H1 (cell line): ENCODE measurements around the gene CA10. TPM values are rescaled to one million over a fixed set of nuclear protein-coding genes. Genes with fewer than 3 reads are reported as not detected.
A peak's percentile ranks its signal among the peaks of the same experiment; 100 is the strongest.

ENCODE experiments used
- CTCF ChIA-PET: fragments of 300-600 bp; sonication (Branson Sonifier 250); formaldehyde crosslinking; loops from one replicate; lab custom pipeline; 2021; ENCODE audit not compliant: partially characterized antibody; lab: Charles Lee
- POLR2A ChIA-PET: fragments of 300-600 bp; sonication (Branson Sonifier 250); formaldehyde crosslinking; loops from one replicate; lab custom pipeline; 2021; ENCODE audit warnings: inconsistent platforms; ENCODE audit not compliant: partially characterized antibody; lab: Charles Lee
- DNase-seq, 2 experiments: peaks; one replicate each; pipeline versions ENCODE4 v3.0.0 to v3.0.0-alpha.2; 2010 to 2022; ENCODE audit warnings: low spot score in 2 of 2, low read depth in 1 of 2, mixed read lengths in 1 of 2
- FAIRE-seq: peaks from 2 replicates; lab custom pipeline; 2011; peaks lifted over from hg19 to GRCh38; lab: Jason Lieb, UNC
- H2AFZ ChIP-seq: 2 replicates; pipeline ENCODE4 v1.8.1; 2012; ENCODE audit warnings: low read length, inconsistent platforms
- H2AK5ac ChIP-seq: 2 replicates; pipeline ENCODE4 v1.6.1; 2013; ENCODE audit warnings: low read depth, low read length
- H2BK120ac ChIP-seq: replicated peaks from 2 replicates; pipeline ENCODE3; 2013; ENCODE audit warnings: low read depth, low read length, inconsistent platforms
- H2BK12ac ChIP-seq: 2 replicates; pipeline ENCODE4 v1.6.1; 2013; ENCODE audit warnings: low read depth, low read length
- H2BK15ac ChIP-seq: 2 replicates; pipeline ENCODE4 v1.6.1; 2013; ENCODE audit warnings: low read length
- H2BK20ac ChIP-seq: 2 replicates; pipeline ENCODE4 v1.6.1; 2013; ENCODE audit warnings: low read length
- H2BK5ac ChIP-seq: 2 replicates; pipeline ENCODE4 v1.6.1; 2013; ENCODE audit warnings: low read depth, low read length
- H3K14ac ChIP-seq: 2 replicates; pipeline ENCODE4 v1.6.1; 2013; ENCODE audit warnings: inconsistent platforms; ENCODE audit not compliant: insufficient read length
- H3K18ac ChIP-seq: 2 replicates; pipeline ENCODE4 v1.6.1; 2013; ENCODE audit warnings: low read length; ENCODE audit errors: extremely low read depth
- H3K23ac ChIP-seq: 2 replicates; pipeline ENCODE4 v1.6.1; 2013; ENCODE audit warnings: inconsistent platforms; ENCODE audit not compliant: insufficient read length
- H3K23me2 ChIP-seq: 2 replicates; pipeline ENCODE4 v1.6.1; 2013; ENCODE audit warnings: low read depth, low read length
- H3K27ac ChIP-seq: 2 replicates; pipeline ENCODE4 v1.6.1; 2011; ENCODE audit warnings: low read depth, low read length, inconsistent platforms
- H3K27me3 ChIP-seq, 4 experiments: replicated peaks in 1 of 4; 1 replicate in 1 of 4; 2 replicates in 3 of 4; pipeline versions ENCODE4 v1.6.1 to v1.8.1; 2011 to 2013; ENCODE audit warnings: low read length in 3 of 4, mild to moderate bottlenecking in 3 of 4, inconsistent platforms in 2 of 4, mixed read lengths in 2 of 4, moderate library complexity in 1 of 4; ENCODE audit not compliant: control insufficient read depth in 3 of 4, insufficient read depth in 3 of 4; ENCODE audit errors: extremely low read depth in 1 of 4
- H3K36me3 ChIP-seq, 4 experiments: 2 replicates each; pipeline versions ENCODE4 v1.6.1 to v1.8.1; 2011 to 2013; ENCODE audit warnings: mild to moderate bottlenecking in 4 of 4, low read length in 3 of 4, moderate library complexity in 2 of 4, control low read depth in 1 of 4, inconsistent platforms in 1 of 4; ENCODE audit not compliant: insufficient read depth in 4 of 4, control insufficient read depth in 2 of 4
- H3K4ac ChIP-seq: replicated peaks from 2 replicates; pipeline ENCODE3; 2013; ENCODE audit warnings: low read length, low read depth, mixed read lengths, inconsistent platforms; ENCODE audit not compliant: insufficient read length
- H3K4me1 ChIP-seq, 4 experiments: replicated peaks in 1 of 4; 1 replicate in 1 of 4; 2 replicates in 3 of 4; pipeline versions ENCODE4 v1.6.1 to v1.8.1; 2011 to 2013; ENCODE audit warnings: low read length in 3 of 4, inconsistent platforms in 2 of 4, mixed read lengths in 1 of 4; ENCODE audit not compliant: insufficient read depth in 4 of 4, control insufficient read depth in 3 of 4
- H3K4me2 ChIP-seq, 2 experiments: 2 replicates each; pipeline versions ENCODE4 v1.6.1 to v1.8.1; 2011 to 2013; ENCODE audit warnings: low read depth in 2 of 2, low read length in 2 of 2, control low read depth in 1 of 2, inconsistent platforms in 1 of 2, mild to moderate bottlenecking in 1 of 2; ENCODE audit not compliant: insufficient read depth in 1 of 2
- H3K4me3 ChIP-seq, 4 experiments: fragments of 200-600, 300-600 bp in 1 of 4; sonication (generic), shearing (Covaris generic), sonication (Bioruptor Twin) in 1 of 4; 2 replicates each; pipeline versions ENCODE4 v1.5.1 to v1.8.1; 2011 to 2016; ENCODE audit warnings: low read length in 4 of 4, low read depth in 3 of 4, control low read depth in 2 of 4, inconsistent platforms in 2 of 4, mild to moderate bottlenecking in 2 of 4, mixed read lengths in 1 of 4, moderate library complexity in 1 of 4; ENCODE audit not compliant: insufficient read depth in 2 of 4; ENCODE audit errors: extremely low read depth in 1 of 4
- H3K56ac ChIP-seq: replicated peaks from 2 replicates; pipeline ENCODE3; 2013; ENCODE audit warnings: low read depth, mild to moderate bottlenecking, mixed read lengths, low read length, inconsistent platforms; ENCODE audit not compliant: insufficient read length
- H3K79me1 ChIP-seq: 2 replicates; pipeline ENCODE4 v1.6.1; 2013; ENCODE audit warnings: low read depth, low read length, control low read depth
- H3K79me2 ChIP-seq, 2 experiments: 2 replicates each; pipeline versions ENCODE4 v1.6.1 to v1.8.1; 2012 to 2013; ENCODE audit warnings: low read length in 2 of 2, mild to moderate bottlenecking in 2 of 2, inconsistent platforms in 1 of 2; ENCODE audit not compliant: insufficient read depth in 2 of 2, control insufficient read depth in 1 of 2
- H3K9ac ChIP-seq, 4 experiments: replicated peaks in 1 of 4; 1 replicate in 1 of 4; 2 replicates in 3 of 4; pipeline versions ENCODE4 v1.6.1 to v1.8.1; 2011 to 2013; ENCODE audit warnings: low read depth in 3 of 4, low read length in 3 of 4, control low read depth in 2 of 4, mild to moderate bottlenecking in 2 of 4, moderate library complexity in 2 of 4, inconsistent platforms in 1 of 4; ENCODE audit errors: extremely low read depth in 1 of 4
- H3K9me3 ChIP-seq, 2 experiments: 2 replicates each; pipeline versions ENCODE4 v1.6.1 to v1.8.1; 2012 to 2013; ENCODE audit warnings: mild to moderate bottlenecking in 2 of 2, moderate library complexity in 2 of 2, control low read depth in 1 of 2, inconsistent platforms in 1 of 2, low read depth in 1 of 2, low read length in 1 of 2, mixed read lengths in 1 of 2; ENCODE audit not compliant: insufficient read depth in 2 of 2
- H4K20me1 ChIP-seq, 2 experiments: replicated peaks in 1 of 2; 2 replicates each; pipeline versions ENCODE3 to v1.8.1; 2011 to 2013; ENCODE audit warnings: inconsistent platforms in 2 of 2, low read length in 2 of 2, mild to moderate bottlenecking in 1 of 2; ENCODE audit not compliant: insufficient read depth in 2 of 2, control insufficient read depth in 1 of 2
- H4K5ac ChIP-seq: 2 replicates; pipeline ENCODE4 v1.6.1; 2013; ENCODE audit warnings: low read length, low read depth, mixed read lengths, inconsistent platforms; ENCODE audit not compliant: insufficient read length
- H4K8ac ChIP-seq: 2 replicates; pipeline ENCODE4 v1.8.0; 2013; ENCODE audit warnings: mild to moderate bottlenecking, moderate library complexity, low read length, inconsistent platforms; ENCODE audit not compliant: insufficient read depth; ENCODE audit errors: extremely low read depth
- H4K91ac ChIP-seq: replicated peaks from 2 replicates; pipeline ENCODE3; 2013; ENCODE audit warnings: low read length, mixed read lengths, inconsistent platforms; ENCODE audit not compliant: insufficient read length
- CBX5 ChIP-seq: fragments of 300-800, 300-1000 bp; sonication (generic); IDR thresholded peaks from 2 replicates; pipeline ENCODE4 v1.7.1; 2016; ENCODE audit warnings: antibody characterized with exemption, low read length, low read depth
- CTBP2 ChIP-seq: IDR thresholded peaks from 2 replicates; pipeline ENCODE4 v1.7.0; 2011; ENCODE audit warnings: borderline replicate concordance, mild to moderate bottlenecking, moderate library complexity, mixed read lengths, low read length; ENCODE audit not compliant: insufficient read depth, insufficient read length
- JUND ChIP-seq: IDR thresholded peaks from 2 replicates; pipeline ENCODE4 v1.6.1; 2011; ENCODE audit warnings: mild to moderate bottlenecking, improper control_type of control experiment, low read length
- MAFK ChIP-seq: IDR thresholded peaks from 2 replicates; pipeline ENCODE4 v1.6.1; 2012; ENCODE audit warnings: low read depth, mild to moderate bottlenecking, improper control_type of control experiment, low read length
- PHF8 ChIP-seq: fragments of 200-600 bp; sonication (generic); conservative IDR thresholded peaks from 2 replicates; pipeline ENCODE4 v1.7.1; 2012; ENCODE audit warnings: low read depth, mild to moderate bottlenecking, inconsistent platforms, low read length, moderate library complexity
- RXRA ChIP-seq: IDR thresholded peaks from 2 replicates; pipeline ENCODE4 v1.6.1; 2011; ENCODE audit warnings: low read depth, mild to moderate bottlenecking, low read length, moderate library complexity; ENCODE audit not compliant: insufficient read depth
- SIRT6 ChIP-seq: IDR thresholded peaks from one replicate; pipeline ENCODE4 v1.7.1; 2012; ENCODE audit warnings: low read length, inconsistent platforms
- TAF7 ChIP-seq: optimal IDR thresholded peaks from 2 replicates; pipeline ENCODE3; 2011; ENCODE audit warnings: low read depth, mild to moderate bottlenecking, inconsistent platforms, low read length, moderate library complexity, borderline replicate concordance
- WGBS, 2 experiments: shearing (Covaris generic) in 1 of 2; methylation state at CpG; one replicate each; pipeline versions ENCODE4 v1.1.6 to v1.1.7; 2013 to 2015; ENCODE audit warnings: low lambda C conversion rate in 2 of 2, mixed read lengths in 2 of 2, inconsistent platforms in 1 of 2, low coverage in 1 of 2, missing lambda C conversion rate in 1 of 2; ENCODE audit not compliant: insufficient replicate concordance in 2 of 2, insufficient coverage in 1 of 2, insufficient read length in 1 of 2; ENCODE audit errors: extremely low coverage in 1 of 2, missing lambda C conversion rate in 1 of 2; 5-methylcytosine and 5-hydroxymethylcytosine counted together
- polyA plus RNA-seq, 7 experiments: library from polyadenylated mRNA; depleted of rRNA in 3 of 7; stranded (reverse) in 5 of 7; unstranded in 2 of 7; fragments of >200 nt in 5 of 7; fragments of 200-250 nt in 2 of 7; gene quantifications; 1 replicate in 5 of 7; 2 replicates in 1 of 7; 4 replicates in 1 of 7; pipeline versions ENCODE4 v1.2.1 to v1.2.3, GENCODE V29; 2011 to 2013; ENCODE audit warnings: missing spikeins in 2 of 7, mixed read lengths in 2 of 7
- total RNA-seq: library from RNA; stranded (reverse); fragmentation: NEBNext Ultra II Directional; extraction: Animal tissue kit (Norgen Biotek cat#: 25700); gene quantifications from 2 replicates; pipeline ENCODE4 v1.2.1, GENCODE V29; 2021

CA10 gene
- total and polyA plus RNA-seq, 2 of the 8 experiments (the other 6 are each of a cell fraction or from before 2014, with no cell fraction given), result 0.60 to 0.63 TPM

DNA sequence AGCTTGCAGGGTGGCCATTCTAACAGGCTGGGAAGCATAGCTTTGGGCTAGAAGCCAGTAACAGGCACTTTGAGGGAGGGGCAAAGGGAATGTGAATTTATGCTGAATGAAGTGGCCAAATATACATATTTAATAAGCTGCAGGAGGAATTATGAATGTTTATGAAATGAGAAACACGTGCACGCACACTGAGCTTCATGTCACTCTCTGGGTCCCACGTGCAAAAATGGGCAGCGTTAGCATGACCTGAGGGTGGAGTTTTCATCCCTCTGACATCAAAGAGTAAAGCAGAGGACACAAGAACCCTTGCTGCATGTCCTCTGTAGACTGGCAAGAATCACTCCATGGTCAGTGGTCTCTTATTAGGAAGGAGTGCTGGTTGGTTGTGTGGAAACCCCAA is 561.2 kb downstream of the CA10 start:
- Histone ChIP-seq H3K4me3 (no peak overlapping the region), H3K18ac (no peak overlapping the region), H2BK15ac (no peak overlapping the region), H2BK20ac (no peak overlapping the region), H3K9me3 (no peaks in the 10 kb centered on the region), H3K9ac (no peak overlapping the region), H3K79me1 (no peaks in the 10 kb centered on the region), H4K5ac (no peak overlapping the region), H3K14ac (no peak overlapping the region), H3K4ac (no peak overlapping the region), H4K8ac (no peak overlapping the region; the same call in 1 of the 2 replicates), H2AFZ (no peak overlapping the region), H3K56ac (no peak overlapping the region), H3K36me3 (no peaks in the 10 kb centered on the region), H3K23ac (peak overlapping the region; percentile 57), H2BK120ac (no peak overlapping the region), H2AK5ac (no peak overlapping the region), H3K79me2 (no peaks in the 10 kb centered on the region), H3K4me1 (peaks cover 2 to 10% (median 4%) of the 10 kb centered on the region in 4 experiments; a peak in 6 of 7 replicates), H2BK5ac (no peak overlapping the region), H3K23me2 (no peaks in the 10 kb centered on the region), H4K91ac (no peak overlapping the region), H3K4me2 (no peak overlapping the region), H4K20me1 (no peaks in the 10 kb centered on the region), H3K27me3 (peaks cover 0 to 3% (median 0%) of the 10 kb centered on the region in 4 experiments; a peak in 3 of 7 replicates), H2BK12ac (no peak overlapping the region), H3K27ac (no peak overlapping the region)
- POLR2A ChIA-PET, result no interaction called here
- TF ChIP-seq JUND (no peak), CTBP2 (no peak), CBX5 (no peak), SIRT6 (no peak), TAF7 (no peak), RXRA (no peak), PHF8 (no peak), MAFK (no peak)
- CTCF ChIA-PET, result interaction anchor here (0.8 to 3.9 kb wide), 2 partner anchors 9 to 12 kb away, joined by 3 to 14 read pairs; no protein-coding TSS in a partner anchor
- DNase-seq, result no peak
- WGBS, 2 experiments, result 95% methylated on average over 4 of the region's 4 CpGs; no CpG with 5 or more reads in 1 of the 2 experiments
- FAIRE-seq, result no peak
